GDM1 (cell line): ENCODE results near the gene HFM1.

Experiments
- DNase-seq: peaks from one replicate; lab custom pipeline; 2025; lab: John Stamatoyannopoulos, UW

Gene HFM1

GRCh38 chr1:91234181-91234580 is 170.5 kb downstream of the HFM1 start:
- DNase-seq: no peak

- no peak for DNase-seq
Measured at GRCh38 chr1:91226741-91227140, 177.9 kb downstream of the HFM1 start.

GRCh38 chr1:91224878-91225277 is 179.8 kb downstream of the HFM1 start:
- no peak for DNase-seq

GRCh38 chr1:91221017-91221416 is 183.6 kb downstream of the HFM1 start:
- DNase-seq: no peak

GRCh38 chr1:91217911-91218310 is 186.7 kb downstream of the HFM1 start:
- DNase-seq: no peak
